GM12891 (cell line): Measurements from ENCODE around the gene CCRL2.

Experiments
- POLR2A ChIP-seq: IDR thresholded peaks from 2 replicates; pipeline ENCODE4 v1.6.1; 2011; ENCODE audit warnings: low read depth, low read length, control low read depth
- POLR2AphosphoS5 ChIP-seq: IDR thresholded peaks from 2 replicates; pipeline ENCODE4 v1.6.1; 2011; ENCODE audit warnings: low read depth, low read length, control low read depth
- SPI1 ChIP-seq: IDR thresholded peaks from 2 replicates; pipeline ENCODE4 v1.6.1; 2011; ENCODE audit warnings: low read depth, low read length, control low read depth

DNA sequence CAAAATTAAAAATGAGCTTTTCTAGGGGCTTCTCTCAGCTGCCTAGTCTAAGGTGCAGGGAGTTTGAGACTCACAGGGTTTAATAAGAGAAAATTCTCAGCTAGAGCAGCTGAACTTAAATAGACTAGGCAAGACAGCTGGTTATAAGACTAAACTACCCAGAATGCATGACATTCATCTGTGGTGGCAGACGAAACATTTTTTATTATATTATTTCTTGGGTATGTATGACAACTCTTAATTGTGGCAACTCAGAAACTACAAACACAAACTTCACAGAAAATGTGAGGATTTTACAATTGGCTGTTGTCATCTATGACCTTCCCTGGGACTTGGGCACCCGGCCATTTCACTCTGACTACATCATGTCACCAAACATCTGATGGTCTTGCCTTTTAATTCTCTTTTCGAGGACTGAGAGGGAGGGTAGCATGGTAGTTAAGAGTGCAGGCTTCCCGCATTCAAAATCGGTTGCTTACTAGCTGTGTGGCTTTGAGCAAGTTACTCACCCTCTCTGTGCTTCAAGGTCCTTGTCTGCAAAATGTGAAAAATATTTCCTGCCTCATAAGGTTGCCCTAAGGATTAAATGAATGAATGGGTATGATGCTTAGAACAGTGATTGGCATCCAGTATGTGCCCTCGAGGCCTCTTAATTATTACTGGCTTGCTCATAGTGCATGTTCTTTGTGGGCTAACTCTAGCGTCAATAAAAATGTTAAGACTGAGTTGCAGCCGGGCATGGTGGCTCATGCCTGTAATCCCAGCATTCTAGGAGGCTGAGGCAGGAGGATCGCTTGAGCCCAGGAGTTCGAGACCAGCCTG is 35.3 kb upstream of the CCRL2 start:
- TF ChIP-seq POLR2AphosphoS5 (no peak), POLR2A (no peak), SPI1 (no peak)
